ENCODE results near the gene ETHE1. TPM values are rescaled to one million over a fixed set of nuclear protein-coding genes. Genes with fewer than 3 reads are reported as not detected.
"Not testable (repeated sequence)": the region's sequence is repeated elsewhere in the genome, so short reads cannot be mapped to it uniquely, and the experiment has no call there.

The ETHE1 gene
- total RNA-seq, 1 experiment from 2014 or later = 45.7 TPM

GRCh38 chr19:43524922-43525835, 1.8 kb downstream of the ETHE1 start:
- DNase-seq (ENCODE audit: low spot score) = no peak

DNA sequence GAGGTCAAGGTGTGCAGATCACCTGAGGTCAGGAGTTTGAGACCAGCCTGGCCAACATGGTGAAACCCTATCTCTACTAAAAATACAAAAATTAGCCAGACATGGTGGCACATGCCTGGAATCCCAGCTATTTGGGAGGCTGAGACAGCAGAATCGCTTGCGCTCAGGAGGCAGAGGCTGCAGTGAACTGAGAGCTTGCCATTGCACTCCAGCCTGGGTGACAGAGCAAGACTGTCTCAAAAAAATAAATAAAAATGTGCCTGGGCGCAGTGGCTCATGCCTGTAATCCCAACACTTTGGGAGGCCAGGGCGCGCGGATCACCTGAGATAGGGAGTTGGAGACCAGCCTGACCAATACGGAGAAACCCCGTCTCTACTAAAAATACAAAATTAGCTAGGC, 3.3 kb downstream of the ETHE1 start:
- not testable (repeated sequence) for DNase-seq (ENCODE audit: low spot score)

DNA sequence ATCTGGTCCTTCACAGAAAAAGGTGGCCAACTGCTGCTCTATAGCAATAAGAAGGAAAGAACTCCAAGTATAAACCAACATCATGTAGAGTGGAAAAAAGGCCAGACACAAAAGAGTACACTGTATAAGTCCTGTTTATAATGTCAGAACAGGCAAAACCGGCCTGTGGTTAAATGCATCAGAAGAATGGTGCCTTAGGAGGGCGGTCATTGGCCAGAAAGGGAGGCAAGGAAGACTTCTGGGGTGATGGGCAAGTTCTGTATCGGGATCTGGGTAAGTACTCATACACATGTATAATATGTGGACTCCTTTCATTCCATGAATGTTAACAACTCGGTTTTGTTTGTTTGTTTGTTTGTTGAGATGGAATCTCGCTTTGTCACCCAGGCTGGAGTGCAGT, 4.1 kb downstream of the ETHE1 start:
- DNase-seq (ENCODE audit: low spot score) = no peak

DNA sequence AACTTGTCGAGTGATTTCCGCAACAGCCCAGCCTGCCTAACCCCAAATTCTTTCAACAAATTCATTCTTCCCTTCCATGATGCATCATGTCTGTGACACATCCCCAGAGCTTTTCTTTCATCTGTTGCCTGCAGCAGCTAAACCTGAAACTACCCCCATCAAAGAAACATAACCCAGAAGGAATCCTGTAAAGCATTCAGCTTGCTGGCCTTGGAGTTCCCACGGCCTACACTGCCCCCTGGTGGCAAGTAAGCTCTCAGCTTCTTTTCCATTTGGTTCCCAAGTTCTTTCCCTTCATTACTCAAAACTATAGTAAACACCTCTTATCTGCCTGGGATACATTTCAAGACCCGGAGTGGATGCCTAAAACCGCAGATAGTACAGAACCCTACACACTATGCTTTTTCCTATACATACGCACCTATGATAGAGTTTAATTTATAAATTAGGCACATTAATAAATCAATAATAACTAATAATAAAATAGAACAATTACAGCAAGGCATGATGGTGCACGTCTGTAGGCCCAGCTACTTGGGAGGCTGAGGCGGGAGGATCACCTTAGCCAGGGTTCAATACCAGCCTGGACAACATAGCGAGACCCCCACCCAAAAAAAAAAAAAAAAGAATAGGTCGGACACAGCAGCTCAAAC, 7.4 kb downstream of the ETHE1 start:
- DNase-seq (ENCODE audit: low spot score) = peak; percentile 90

DNA sequence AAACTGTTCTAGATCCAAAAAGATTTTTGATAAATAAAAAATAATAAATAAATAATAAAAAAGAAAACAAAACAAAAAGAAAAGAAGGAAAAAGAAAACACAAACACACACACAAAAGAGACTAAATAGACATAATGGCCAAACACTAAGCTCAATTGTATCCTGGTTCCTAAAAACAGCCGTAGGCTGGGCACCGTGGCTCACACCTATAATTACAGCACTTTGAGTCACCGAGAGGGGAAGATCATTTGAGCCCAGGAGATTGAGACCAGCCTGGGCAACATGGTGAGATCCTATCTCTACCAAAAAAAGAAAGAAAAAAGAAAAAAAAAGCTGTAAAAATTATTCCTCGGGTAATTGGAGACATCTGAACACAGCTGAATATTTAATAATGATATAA, 8.9 kb downstream of the ETHE1 start:
- DNase-seq (ENCODE audit: low spot score) = no peak

DNA sequence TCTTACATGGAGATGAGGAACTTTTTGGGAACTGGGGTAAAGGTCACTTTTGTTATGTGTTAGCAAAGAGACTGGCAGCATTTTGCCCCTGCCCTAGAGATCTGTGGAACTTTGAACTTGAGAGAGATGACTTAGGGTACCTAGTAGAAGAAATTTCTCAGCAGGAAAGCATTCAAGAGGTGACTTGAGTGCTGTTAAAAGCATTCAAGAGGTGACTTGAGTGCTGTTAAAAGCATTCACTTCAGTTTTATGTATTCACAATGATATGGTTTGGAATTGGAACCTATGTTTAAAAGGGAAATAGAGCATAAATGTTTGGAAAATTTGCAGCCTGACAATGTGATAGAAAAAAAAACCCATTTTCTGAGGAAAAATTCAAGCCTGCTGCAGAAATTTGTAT, 14.6 kb downstream of the ETHE1 start:
- DNase-seq (ENCODE audit: low spot score) = not testable (repeated sequence)

DNA sequence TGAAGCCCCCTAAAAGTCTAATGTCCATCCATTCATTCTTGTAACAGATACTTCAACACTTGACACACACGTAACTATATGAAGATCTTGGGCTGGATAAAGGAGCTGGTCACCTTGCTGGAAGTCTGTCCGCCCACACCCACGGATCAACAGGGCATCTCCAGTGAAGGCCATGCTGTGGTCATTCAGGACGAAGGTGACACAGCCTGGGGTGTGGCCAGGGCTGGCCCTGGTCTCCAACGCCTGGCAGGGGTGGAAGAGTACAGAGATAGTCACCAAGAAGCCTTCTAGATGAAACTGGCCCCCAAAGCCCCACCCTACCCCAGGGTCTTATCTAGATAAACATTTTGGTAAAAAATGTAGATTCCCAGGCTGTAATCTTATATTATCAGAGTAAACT, 15.7 kb downstream of the ETHE1 start:
- no peak for DNase-seq (ENCODE audit: low spot score)

GRCh38 chr19:43510713-43511112, 16.3 kb downstream of the ETHE1 start:
- DNase-seq (ENCODE audit: low spot score) = no peak

- no peak for DNase-seq (ENCODE audit: low spot score)
Observed at GRCh38 chr19:43507880-43508279, 19.1 kb downstream of the ETHE1 start.

- no peak for DNase-seq (ENCODE audit: low spot score)
Observed at GRCh38 chr19:43506629-43507028, 20.4 kb downstream of the ETHE1 start.

GRCh38 chr19:43505941-43506340, 21.1 kb downstream of the ETHE1 start:
- no peak for DNase-seq (ENCODE audit: low spot score)

DNA sequence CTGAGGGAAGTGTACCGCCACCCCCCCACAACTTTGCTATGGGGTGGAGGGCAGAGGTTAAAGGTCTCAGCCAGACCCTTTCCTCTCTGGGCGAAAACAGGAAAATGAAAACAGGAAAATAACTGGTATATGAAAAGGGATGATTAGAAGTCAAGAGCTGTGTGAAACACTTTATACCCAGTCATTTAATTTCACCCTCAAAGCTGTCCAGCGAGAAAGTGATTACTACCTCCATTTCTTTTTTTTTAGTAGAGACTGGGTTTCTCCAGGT, 21.9 kb downstream of the ETHE1 start:
- DNase-seq (ENCODE audit: low spot score) = no peak

DNA sequence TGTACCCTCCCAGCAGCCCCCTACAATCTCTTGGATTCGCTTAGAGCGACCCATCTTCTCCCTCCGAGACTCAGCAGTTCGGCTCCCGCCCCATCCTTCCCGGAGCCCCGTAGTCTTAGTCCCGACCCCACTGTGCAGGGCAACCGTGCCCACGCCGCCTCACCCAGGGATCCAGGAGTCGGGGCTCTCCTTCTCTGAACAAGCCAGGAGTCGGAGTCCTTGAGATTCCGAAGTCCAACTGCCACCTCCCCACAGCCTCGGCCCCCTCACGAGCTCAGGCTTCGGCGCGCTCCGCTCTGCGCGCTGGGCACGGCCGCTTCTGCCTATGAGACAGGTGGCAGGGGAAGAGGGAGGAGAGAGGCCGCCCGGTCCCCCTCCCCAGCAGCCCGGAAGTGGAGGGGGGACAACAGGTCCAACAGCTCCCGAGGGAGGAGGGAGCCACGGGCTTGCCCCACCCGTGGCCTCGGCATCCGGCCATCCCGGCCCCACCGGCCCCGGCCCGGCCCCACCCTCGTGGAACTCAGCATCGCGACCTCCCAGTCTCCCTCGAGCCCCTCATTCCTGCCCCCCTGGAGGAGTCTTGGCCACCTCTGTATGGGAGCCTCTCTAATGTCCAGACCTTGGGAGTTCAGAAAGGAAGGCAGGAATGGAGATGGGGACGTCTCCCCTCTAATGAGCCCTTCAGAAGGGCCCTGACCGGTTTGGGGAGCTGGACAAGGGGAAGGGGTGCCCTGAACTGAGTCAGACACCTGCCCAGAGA, 22.4 kb downstream of the ETHE1 start, which contains the start of gene PHLDB3:
Gene PHLDB3, minus strand, starts transcription at position 321 of the 760 bp plus-strand sequence. CDS start 628 bp downstream, outside the sequence.
- DNase-seq (ENCODE audit: low spot score) = peak; percentile 43

GRCh38 chr19:43503501-43504425, 23.2 kb downstream of the ETHE1 start:
- DNase-seq (ENCODE audit: low spot score) = peak; percentile 85

DNA sequence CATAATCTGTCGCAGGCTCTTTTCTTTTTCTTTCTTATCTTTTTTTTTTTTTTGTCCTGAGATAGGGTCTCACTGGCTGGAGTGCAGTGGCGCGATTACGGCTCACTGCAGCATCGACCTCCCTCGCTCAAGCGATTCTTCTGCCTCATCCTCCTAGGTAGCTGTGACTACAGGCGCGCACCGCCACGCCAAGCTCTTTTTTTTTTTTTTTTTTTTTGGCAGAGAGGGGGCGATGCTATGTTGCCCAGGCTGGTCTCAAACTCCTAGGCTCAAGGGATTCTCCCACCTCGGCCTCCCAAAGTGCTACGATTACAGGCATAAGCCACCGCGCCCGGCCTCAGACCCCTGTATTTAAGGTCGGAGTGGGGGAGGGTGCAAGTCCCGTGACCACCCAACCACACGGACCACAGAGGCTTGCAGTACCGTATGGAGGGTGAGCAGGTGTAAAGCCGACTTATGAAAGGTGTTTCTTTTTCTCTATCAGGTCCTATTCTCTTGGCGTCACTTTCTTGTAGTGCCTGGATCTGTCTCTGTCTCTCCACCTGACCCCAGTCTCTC, 24.5 kb downstream of the ETHE1 start:
- no peak for DNase-seq (ENCODE audit: low spot score)

GRCh38 chr19:43501661-43502418, 25.2 kb downstream of the ETHE1 start:
- no peak for DNase-seq (ENCODE audit: low spot score)

- DNase-seq (ENCODE audit: low spot score) = no peak
Observed at GRCh38 chr19:43499042-43499441, 28.0 kb downstream of the ETHE1 start.

DNA sequence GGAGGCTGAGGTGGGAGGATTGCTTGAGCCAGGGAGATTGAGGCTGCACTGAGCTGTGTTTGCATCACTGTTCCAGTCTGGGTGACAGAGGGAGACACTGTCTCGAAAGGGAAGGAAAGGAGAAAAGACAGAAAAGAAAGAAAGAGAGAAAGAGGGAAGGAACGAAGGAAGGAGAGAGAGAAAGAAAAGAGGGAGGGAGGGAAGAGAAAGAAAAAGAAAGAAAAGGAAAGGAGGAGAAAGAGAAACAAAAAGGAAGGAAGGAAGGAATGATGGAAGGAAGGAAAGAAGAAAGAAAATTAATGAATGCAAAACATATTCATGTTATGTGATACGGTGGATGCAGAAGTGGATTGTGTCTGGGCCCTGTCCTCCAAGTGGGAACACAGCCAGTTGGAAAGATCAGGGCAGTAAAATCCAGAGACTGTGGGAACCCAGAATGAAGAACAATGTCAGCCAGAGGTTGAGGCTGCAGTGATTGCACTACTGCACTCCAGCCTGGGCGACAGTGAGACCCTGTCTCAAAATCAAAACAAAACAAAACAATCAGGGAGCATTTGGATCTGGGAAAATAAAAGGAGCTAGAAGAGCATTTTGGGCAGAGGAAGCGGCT, 28.7 kb downstream of the ETHE1 start:
- DNase-seq (ENCODE audit: low spot score) = no peak

GRCh38 chr19:43496960-43497359, 30.0 kb downstream of the ETHE1 start:
- no peak for DNase-seq (ENCODE audit: low spot score)

GRCh38 chr19:43495082-43495481, 31.9 kb downstream of the ETHE1 start:
- DNase-seq (ENCODE audit: low spot score) = no peak

All from A172 (cell line).